Measurements from ENCODE around the gene LRRC1.

The LRRC1 gene

GRCh38 chr6:53945765-53946407, 151.1 kb downstream of the LRRC1 start:
- no peak for DNase-seq (ENCODE audit: insufficient read length, low spot score)

GRCh38 chr6:53947780-53948179, 153.0 kb downstream of the LRRC1 start:
- DNase-seq (ENCODE audit: insufficient read length, low spot score): no peak
- FAIRE-seq: no peak

More at GRCh38 chr6:53945765-53946407, 151.1 kb downstream of the LRRC1 start:
- FAIRE-seq: no peak

GRCh38 chr6:53951383-53951782, 156.6 kb downstream of the LRRC1 start:
- FAIRE-seq: no peak

GRCh38 chr6:53956068-53956711, 161.4 kb downstream of the LRRC1 start:
- FAIRE-seq: no peak
- DNase-seq (ENCODE audit: insufficient read length, low spot score): peak; percentile 14

More at GRCh38 chr6:53951383-53951782, 156.6 kb downstream of the LRRC1 start:
- DNase-seq (ENCODE audit: insufficient read length, low spot score): no peak

- no peak for DNase-seq (ENCODE audit: insufficient read length, low spot score)
- no peak for FAIRE-seq
Measured at GRCh38 chr6:53956804-53957203, 162.0 kb downstream of the LRRC1 start.

GRCh38 chr6:53959717-53960116, 164.9 kb downstream of the LRRC1 start:
- no peak for DNase-seq (ENCODE audit: insufficient read length, low spot score)
- no peak for FAIRE-seq

GRCh38 chr6:53960311-53960710, 165.5 kb downstream of the LRRC1 start:
- DNase-seq (ENCODE audit: insufficient read length, low spot score): no peak
- FAIRE-seq: no peak

- FAIRE-seq (no peak), DNase-seq (ENCODE audit: insufficient read length, low spot score) (no peak)
Measured at GRCh38 chr6:53961679-53962370, 167.0 kb downstream of the LRRC1 start.

- no peak for DNase-seq (ENCODE audit: insufficient read length, low spot score)
- no peak for FAIRE-seq
Measured at GRCh38 chr6:53962646-53963045, 167.8 kb downstream of the LRRC1 start.

GRCh38 chr6:53967415-53967814, 172.6 kb downstream of the LRRC1 start:
- DNase-seq (ENCODE audit: insufficient read length, low spot score) (no peak), FAIRE-seq (no peak)

Measured in GM19239 (cell line).